Sigmoid colon (tissue), 7 donors: ENCODE results near the gene GRIN2A. TPM values are rescaled to one million over a fixed set of nuclear protein-coding genes. Genes with fewer than 3 reads are reported as not detected.

Experiments used
- DNase-seq: peaks from one replicate; pipeline ENCODE4 v3.0.0-alpha.2; 2019
- H3K27ac ChIP-seq, 4 donors: fragments of 200-600 bp; sonication (generic); one replicate each; pipeline ENCODE4 v1.5.1; 2016 to 2019; ENCODE audit warnings: mild to moderate bottlenecking in 1 of 4
- H3K27me3 ChIP-seq, 3 donors: fragments of 200-600 bp; sonication (generic); one replicate each; pipeline ENCODE4 v1.5.1; 2019; ENCODE audit warnings: mild to moderate bottlenecking in 1 of 3
- H3K36me3 ChIP-seq, 4 donors: fragments of 200-600 bp; sonication (generic); one replicate each; pipeline ENCODE4 v1.5.1; 2016 to 2019
- H3K4me1 ChIP-seq, 4 donors: fragments of 200-600 bp; sonication (generic); one replicate each; pipeline ENCODE4 v1.5.1; 2017 to 2019
- H3K4me3 ChIP-seq, 4 donors: fragments of 200-600 bp; sonication (generic); one replicate each; pipeline ENCODE4 v1.5.1; 2017 to 2019; ENCODE audit warnings: mild to moderate bottlenecking in 2 of 4, moderate library complexity in 1 of 4
- H3K9me3 ChIP-seq, 4 donors: fragments of 200-600 bp in 3 of 4; sonication (generic) in 3 of 4; one replicate each; pipeline versions ENCODE4 v1.5.1 to v1.6.1; 2013 to 2019
- EP300 ChIP-seq, 4 donors: sonication (generic); formaldehyde crosslinking; IDR thresholded peaks; one replicate each; pipeline ENCODE4 v1.6.1; 2017; ENCODE audit warnings: antibody characterized with exemption in 4 of 4
- POLR2A ChIP-seq, 2 donors: fragments of 450-650 bp; IDR thresholded peaks; one replicate each; pipeline ENCODE4 v1.6.1; 2016; ENCODE audit warnings: antibody characterized with exemption in 2 of 2, mild to moderate bottlenecking in 2 of 2, moderate library complexity in 2 of 2
- POLR2AphosphoS5 ChIP-seq, 4 donors: sonication (generic); formaldehyde crosslinking; IDR thresholded peaks; one replicate each; pipeline ENCODE4 v1.6.1; 2017; ENCODE audit warnings: antibody characterized with exemption in 4 of 4
- WGBS, 2 donors: extraction: QIAGEN DNeasy Blood & Tissue Kit; methylation state at CpG; one replicate each; pipeline ENCODE4 v1.1.7; 2013; 5-methylcytosine and 5-hydroxymethylcytosine counted together
- intact Hi-C: fragments of 100-400 bp; cut with DNase I; formaldehyde crosslinking; loops from one replicate; pipeline ENCODE4 v1.15.1; 2023
- polyA plus RNA-seq, 3 donors: library from polyadenylated mRNA; stranded (reverse); fragments of 200-250 nt; gene quantifications; one replicate each; pipeline ENCODE4 v1.2.3, GENCODE V29; 2013
- total RNA-seq, 4 donors: library from RNA; depleted of rRNA; stranded (reverse); fragments of >200 nt; gene quantifications; one replicate each; pipeline ENCODE4 v1.1.0, GENCODE V29; 2016
- TF ChIP-seq, protein P1 (sequence below), 4 experiments: fragments of 450-650 bp in 3 of 4; fragments of 200-600 bp in 1 of 4; IDR thresholded peaks; one replicate each; pipeline ENCODE4 v1.5.1; 2016 to 2019; ENCODE audit warnings: antibody characterized with exemption in 4 of 4, mild to moderate bottlenecking in 3 of 4, moderate library complexity in 2 of 4
- donor health status: healthy with polysubstance abuse.
- donor health status: Bipolar disorder and iron deficiency.
- donor health status: healthy.

Gene GRIN2A
- total and polyA plus RNA-seq, 7 donors: under 0.01 to 0.36 (median 0.09) TPM

DNA sequence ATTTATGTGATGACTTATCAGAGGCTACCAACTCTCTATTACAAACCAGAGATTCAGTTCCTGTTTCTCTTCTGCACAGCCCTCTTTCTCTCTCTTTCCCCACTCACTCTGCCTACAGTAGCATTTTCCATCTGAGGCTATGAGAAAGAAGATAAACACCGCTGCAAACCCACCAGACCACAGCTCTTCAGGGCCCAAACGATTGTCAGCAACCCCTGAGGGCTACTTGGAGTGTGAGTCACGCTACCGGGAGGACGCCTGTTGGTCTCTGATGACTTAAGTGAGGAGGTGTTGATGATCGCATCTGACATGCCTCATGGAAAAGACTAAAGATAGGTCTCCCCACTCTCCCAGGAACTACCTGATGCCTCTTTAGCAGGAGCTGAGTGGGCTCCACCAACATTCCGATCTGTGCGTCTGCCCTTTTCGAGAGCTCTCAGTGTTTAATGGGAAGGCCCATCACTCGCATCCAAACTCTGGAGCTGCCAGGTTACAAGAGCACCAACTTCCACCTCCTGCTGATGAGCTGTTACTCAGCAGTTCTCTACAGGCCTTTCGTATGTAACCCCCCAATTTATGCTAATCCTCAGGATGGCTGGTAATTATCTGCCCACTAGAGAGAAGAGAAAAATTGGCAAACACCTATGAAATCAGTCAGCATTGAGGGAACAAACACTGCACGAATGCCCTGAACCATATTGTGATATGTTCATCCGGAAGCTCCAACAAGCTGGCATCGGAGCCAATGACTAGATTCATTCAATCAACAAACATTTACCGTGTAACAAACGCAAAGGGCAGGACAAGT lies 9.2 kb downstream of the GRIN2A start:
- H3K27ac ChIP-seq: peak overlapping the region in 1 of 4 donors; percentile 7

DNA sequence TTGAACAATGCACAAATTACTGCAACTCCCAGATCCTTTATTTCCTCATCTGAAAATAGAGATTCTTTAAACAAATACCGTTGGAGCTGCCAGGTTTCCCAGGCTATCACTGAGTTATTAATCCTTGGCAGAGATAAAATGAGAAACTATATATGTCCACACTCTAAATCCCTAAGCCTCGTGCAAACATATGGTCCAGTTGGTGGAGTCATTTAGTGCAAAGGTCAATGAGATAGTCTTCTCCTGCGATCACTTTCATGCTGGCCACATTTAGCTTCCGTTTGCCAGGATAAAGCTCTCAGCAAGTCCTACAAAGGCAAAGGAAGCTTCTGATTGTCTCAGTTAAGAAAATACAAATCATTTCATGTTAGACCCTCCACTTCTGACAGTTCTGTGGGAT lies 11.0 kb downstream of the GRIN2A start:
- intact Hi-C loops: no loop called here
- WGBS, 2 donors: 26 to 52% methylated on average over 4 of the region's 4 CpGs
- no peak for TF ChIP-seq POLR2A (IDR thresholded peaks at IDR 0.05)
- TF ChIP-seq EP300 (IDR thresholded peaks at IDR 0.05): no peak
- no peak for TF ChIP-seq POLR2AphosphoS5 (IDR thresholded peaks at IDR 0.05)
- TF ChIP-seq, protein P1, sequence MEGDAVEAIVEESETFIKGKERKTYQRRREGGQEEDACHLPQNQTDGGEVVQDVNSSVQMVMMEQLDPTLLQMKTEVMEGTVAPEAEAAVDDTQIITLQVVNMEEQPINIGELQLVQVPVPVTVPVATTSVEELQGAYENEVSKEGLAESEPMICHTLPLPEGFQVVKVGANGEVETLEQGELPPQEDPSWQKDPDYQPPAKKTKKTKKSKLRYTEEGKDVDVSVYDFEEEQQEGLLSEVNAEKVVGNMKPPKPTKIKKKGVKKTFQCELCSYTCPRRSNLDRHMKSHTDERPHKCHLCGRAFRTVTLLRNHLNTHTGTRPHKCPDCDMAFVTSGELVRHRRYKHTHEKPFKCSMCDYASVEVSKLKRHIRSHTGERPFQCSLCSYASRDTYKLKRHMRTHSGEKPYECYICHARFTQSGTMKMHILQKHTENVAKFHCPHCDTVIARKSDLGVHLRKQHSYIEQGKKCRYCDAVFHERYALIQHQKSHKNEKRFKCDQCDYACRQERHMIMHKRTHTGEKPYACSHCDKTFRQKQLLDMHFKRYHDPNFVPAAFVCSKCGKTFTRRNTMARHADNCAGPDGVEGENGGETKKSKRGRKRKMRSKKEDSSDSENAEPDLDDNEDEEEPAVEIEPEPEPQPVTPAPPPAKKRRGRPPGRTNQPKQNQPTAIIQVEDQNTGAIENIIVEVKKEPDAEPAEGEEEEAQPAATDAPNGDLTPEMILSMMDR (IDR thresholded peaks at IDR 0.05): no peak

More for the DNA sequence above, 9.2 kb downstream of the GRIN2A start:
- WGBS, 2 donors: 87 to 88% methylated on average over 16 of the region's 16 CpGs
- Histone ChIP-seq H3K36me3 (no peaks in the 10 kb centered on the region), H3K27me3 (peaks cover 0 to 9% (median 0%) of the 10 kb centered on the region in 3 donors), H3K4me3 (no peak overlapping the region), H3K9me3 (no peaks in the 10 kb centered on the region), H3K4me1 (peaks cover 0 to 6% (median 0%) of the 10 kb centered on the region in 4 donors)
- intact Hi-C loops: no loop called here
- DNase-seq: no peak
- TF ChIP-seq EP300 (IDR thresholded peaks at IDR 0.05) (no peak), POLR2A (IDR thresholded peaks at IDR 0.05) (no peak), POLR2AphosphoS5 (IDR thresholded peaks at IDR 0.05) (no peak)
- TF ChIP-seq, protein P1 (IDR thresholded peaks at IDR 0.05): no peak

GRCh38 chr16:10169904-10170410 lies 12.3 kb downstream of the GRIN2A start:
- 92 to 98% methylated on average over 2 of the region's 2 CpGs for WGBS, 2 donors
- no peak overlapping the region for H3K27ac ChIP-seq
- intact Hi-C loops: no loop called here
- no peak overlapping the region for H3K4me3 ChIP-seq
- H3K4me1 ChIP-seq: peaks cover 0 to 12% (median 0%) of the 10 kb centered on the region in 4 donors
- no peaks in the 10 kb centered on the region for H3K36me3 ChIP-seq
- H3K27me3 ChIP-seq: no peaks in the 10 kb centered on the region
- no peak for DNase-seq
- no peak for TF ChIP-seq POLR2AphosphoS5 (IDR thresholded peaks at IDR 0.05)
- no peak for TF ChIP-seq EP300 (IDR thresholded peaks at IDR 0.05)
- TF ChIP-seq, protein P1 (IDR thresholded peaks at IDR 0.05): no peak
- no peak for TF ChIP-seq POLR2A (IDR thresholded peaks at IDR 0.05)
- no peaks in the 10 kb centered on the region for H3K9me3 ChIP-seq

More for the DNA sequence above, 11.0 kb downstream of the GRIN2A start:
- no peak overlapping the region for H3K4me3 ChIP-seq
- H3K27me3 ChIP-seq: no peaks in the 10 kb centered on the region
- DNase-seq: no peak
- H3K36me3 ChIP-seq: no peaks in the 10 kb centered on the region
- no peaks in the 10 kb centered on the region for H3K9me3 ChIP-seq
- H3K4me1 ChIP-seq: peaks cover 0 to 12% (median 0%) of the 10 kb centered on the region in 4 donors
- no peak overlapping the region for H3K27ac ChIP-seq

DNA sequence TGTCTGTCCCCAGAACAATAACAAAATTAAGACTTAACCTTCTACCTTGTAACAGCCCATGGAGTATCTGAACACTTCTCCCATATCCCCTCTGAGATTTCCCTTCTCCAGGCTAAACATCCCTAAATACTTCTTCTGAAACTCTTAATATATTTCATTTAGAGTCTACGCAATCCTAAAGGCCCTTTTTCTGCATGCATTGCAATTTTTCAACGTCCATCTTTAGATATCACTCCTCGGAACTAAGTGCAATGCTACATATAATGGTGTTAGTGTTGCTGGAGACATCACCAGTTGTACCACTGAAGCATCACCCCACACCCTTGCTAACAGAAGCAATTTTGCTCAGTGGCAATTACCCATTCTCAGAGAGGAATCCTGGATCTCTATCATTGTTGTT lies 13.2 kb downstream of the GRIN2A start:
- Histone ChIP-seq H3K9me3 (no peaks in the 10 kb centered on the region), H3K4me1 (peaks cover 0 to 12% (median 0%) of the 10 kb centered on the region in 4 donors), H3K27me3 (no peaks in the 10 kb centered on the region), H3K4me3 (no peak overlapping the region), H3K27ac (peak overlapping the region in 1 of 4 donors; percentile 73), H3K36me3 (no peaks in the 10 kb centered on the region)
- intact Hi-C loops: no loop called here
- TF ChIP-seq POLR2AphosphoS5 (IDR thresholded peaks at IDR 0.05) (no peak), EP300 (IDR thresholded peaks at IDR 0.05) (no peak), POLR2A (IDR thresholded peaks at IDR 0.05) (no peak)
- TF ChIP-seq, protein P1 (IDR thresholded peaks at IDR 0.05): no peak
- 84 to 86% methylated on average over 3 of the region's 3 CpGs for WGBS, 2 donors
- DNase-seq: no peak
